Transverse colon (tissue), 4 donors: ENCODE data around the gene NLRP5. TPM values are rescaled to one million over a fixed set of nuclear protein-coding genes. Genes with fewer than 3 reads are reported as not detected.

Source experiments
- DNase-seq: peaks from one replicate; pipeline ENCODE4 v3.0.0-alpha.2; 2019
- H3K27ac ChIP-seq, 4 donors: fragments of 200-600 bp; sonication (generic); 2 replicates each; pipeline ENCODE4 v1.5.1; 2016 to 2018; ENCODE audit warnings: inconsistent platforms in 4 of 4
- H3K27me3 ChIP-seq: fragments of 200-600 bp; sonication (generic); 2 replicates; pipeline ENCODE4 v1.5.1; 2017; ENCODE audit warnings: inconsistent platforms
- H3K36me3 ChIP-seq, 4 donors: fragments of 200-600 bp; sonication (generic); 2 replicates each; pipeline ENCODE4 v1.5.1; 2017 to 2019; ENCODE audit warnings: inconsistent platforms in 4 of 4
- H3K4me1 ChIP-seq, 4 donors: fragments of 200-600 bp; sonication (generic); 2 replicates each; pipeline ENCODE4 v1.5.1; 2017 to 2020; ENCODE audit warnings: inconsistent platforms in 4 of 4
- H3K4me3 ChIP-seq, 4 donors: fragments of 200-600 bp; sonication (generic); 1 replicate in 1 of 4; 2 replicates in 3 of 4; pipeline versions ENCODE4 v1.5.1 to v1.6.1; 2017 to 2019; ENCODE audit warnings: inconsistent platforms in 4 of 4
- H3K9me3 ChIP-seq, 2 donors: fragments of 200-600 bp; sonication (generic); 2 replicates each; pipeline ENCODE4 v1.5.1; 2017 to 2019; ENCODE audit warnings: inconsistent platforms in 2 of 2
- EP300 ChIP-seq: sonication (generic); formaldehyde crosslinking; IDR thresholded peaks from one replicate; pipeline ENCODE4 v1.6.1; 2017; ENCODE audit warnings: antibody characterized with exemption, low read depth
- POLR2A ChIP-seq: fragments of 450-650 bp; IDR thresholded peaks from one replicate; pipeline ENCODE4 v1.6.1; 2016; ENCODE audit warnings: antibody characterized with exemption, mild to moderate bottlenecking, moderate library complexity
- POLR2AphosphoS5 ChIP-seq, 3 donors: sonication (generic); formaldehyde crosslinking; IDR thresholded peaks; one replicate each; pipeline ENCODE4 v1.6.1; 2016; ENCODE audit warnings: antibody characterized with exemption in 3 of 3
- WGBS, 2 donors: methylation state at CpG; one replicate each; pipeline ENCODE4 v1.1.5; 2018; ENCODE audit warnings: low coverage in 1 of 2; 5-methylcytosine and 5-hydroxymethylcytosine counted together
- in situ Hi-C, 4 donors: fragments of 200-750 bp; cut with MboI; loops; one replicate each; pipeline versions ENCODE4 v1.15.0 to v1.15.1; 2017; ENCODE audit warnings: low sequenced_read_pairs in 3 of 4, low pct_ligation_motif_present in 1 of 4, low pct_unique_long_range_greater_than_20kb in 1 of 4
- intact Hi-C: fragments of 100-400 bp; cut with DNase I; formaldehyde crosslinking; loops from one replicate; pipeline ENCODE4 v1.15.1; 2023; ENCODE audit warnings: low total_unique reads
- total RNA-seq, 4 donors: library from RNA; depleted of rRNA; stranded (reverse); fragments of >200 nt; gene quantifications; one replicate each; pipeline ENCODE4 v1.1.0, GENCODE V29; 2016
- TF ChIP-seq, protein P1 (sequence below), 5 experiments: fragments of 200-600 bp in 3 of 5; fragments of 450-650 bp in 2 of 5; sonication (generic) in 3 of 5; IDR thresholded peaks; 1 replicate in 2 of 5; 2 replicates in 3 of 5; pipeline ENCODE4 v1.5.1; 2016 to 2017; ENCODE audit warnings: antibody characterized with exemption in 5 of 5, inconsistent platforms in 3 of 5, mild to moderate bottlenecking in 2 of 5, moderate library complexity in 1 of 5

The NLRP5 gene
- total RNA-seq, 4 donors from 2014 or later, result not detected

DNA sequence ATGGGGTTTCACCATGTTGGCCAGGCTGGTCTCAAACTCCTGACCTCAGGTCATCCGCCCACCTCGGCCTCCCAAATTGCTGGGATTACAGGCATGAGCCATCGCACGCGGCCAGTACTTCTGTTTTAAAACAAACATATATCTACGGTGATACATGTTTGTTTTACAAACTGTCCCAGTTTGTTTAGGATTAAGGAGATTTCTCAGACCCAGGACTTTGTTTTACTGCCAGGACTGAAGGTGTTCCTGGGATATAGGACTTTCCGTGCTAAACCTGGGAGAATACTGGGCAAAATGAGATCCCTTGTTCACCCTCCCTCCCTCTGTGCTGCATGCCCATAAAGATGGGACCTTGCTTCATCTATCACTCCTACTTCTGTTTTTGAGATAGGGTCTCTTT lies 30.1 kb upstream of the NLRP5 start:
- TF ChIP-seq EP300, result no peak
- TF ChIP-seq POLR2A, result no peak
- TF ChIP-seq, protein P1, sequence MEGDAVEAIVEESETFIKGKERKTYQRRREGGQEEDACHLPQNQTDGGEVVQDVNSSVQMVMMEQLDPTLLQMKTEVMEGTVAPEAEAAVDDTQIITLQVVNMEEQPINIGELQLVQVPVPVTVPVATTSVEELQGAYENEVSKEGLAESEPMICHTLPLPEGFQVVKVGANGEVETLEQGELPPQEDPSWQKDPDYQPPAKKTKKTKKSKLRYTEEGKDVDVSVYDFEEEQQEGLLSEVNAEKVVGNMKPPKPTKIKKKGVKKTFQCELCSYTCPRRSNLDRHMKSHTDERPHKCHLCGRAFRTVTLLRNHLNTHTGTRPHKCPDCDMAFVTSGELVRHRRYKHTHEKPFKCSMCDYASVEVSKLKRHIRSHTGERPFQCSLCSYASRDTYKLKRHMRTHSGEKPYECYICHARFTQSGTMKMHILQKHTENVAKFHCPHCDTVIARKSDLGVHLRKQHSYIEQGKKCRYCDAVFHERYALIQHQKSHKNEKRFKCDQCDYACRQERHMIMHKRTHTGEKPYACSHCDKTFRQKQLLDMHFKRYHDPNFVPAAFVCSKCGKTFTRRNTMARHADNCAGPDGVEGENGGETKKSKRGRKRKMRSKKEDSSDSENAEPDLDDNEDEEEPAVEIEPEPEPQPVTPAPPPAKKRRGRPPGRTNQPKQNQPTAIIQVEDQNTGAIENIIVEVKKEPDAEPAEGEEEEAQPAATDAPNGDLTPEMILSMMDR (IDR thresholded peaks at IDR 0.05), result no peak
- no peak for TF ChIP-seq POLR2AphosphoS5 (IDR thresholded peaks at IDR 0.05)
- H3K4me1 ChIP-seq, result no peaks in the 10 kb centered on the region
- intact Hi-C loops (no loop called here), in situ Hi-C loops (no loop called here)
- H3K9me3 ChIP-seq, result no peaks in the 10 kb centered on the region
- no peaks in the 10 kb centered on the region for H3K36me3 ChIP-seq
- H3K4me3 ChIP-seq, result no peak overlapping the region
- 85 to 100% methylated on average over 2 to 7 of the region's 7 CpGs for WGBS, 2 donors
- H3K27me3 ChIP-seq, result no peaks in the 10 kb centered on the region
- H3K27ac ChIP-seq, result no peak overlapping the region
- no peak for DNase-seq

- no peaks in the 10 kb centered on the region for H3K27me3 ChIP-seq
- no peaks in the 10 kb centered on the region for H3K36me3 ChIP-seq
- TF ChIP-seq, protein P1 (IDR thresholded peaks at IDR 0.05), result no peak
- TF ChIP-seq EP300 (no peak), POLR2A (no peak), POLR2AphosphoS5 (IDR thresholded peaks at IDR 0.05) (no peak)
- intact Hi-C loops (no loop called here), in situ Hi-C loops (no loop called here)
- H3K27ac ChIP-seq, result no peak overlapping the region
- no peaks in the 10 kb centered on the region for H3K4me1 ChIP-seq
- WGBS, 2 donors, result 27 to 37% methylated on average over 3 to 4 of the region's 4 CpGs
- no peak overlapping the region for H3K4me3 ChIP-seq
- no peak for DNase-seq
- no peaks in the 10 kb centered on the region for H3K9me3 ChIP-seq
These were observed 28.2 kb upstream of the NLRP5 start for GRCh38 chr19:55958356-55958755.

GRCh38 chr19:55959996-55960675 lies 26.4 kb upstream of the NLRP5 start:
- DNase-seq, result no peak
- in situ Hi-C loops, result no loop called here
- Histone ChIP-seq H3K4me1 (no peaks in the 10 kb centered on the region), H3K36me3 (no peaks in the 10 kb centered on the region), H3K4me3 (no peak overlapping the region), H3K9me3 (no peaks in the 10 kb centered on the region), H3K27ac (no peak overlapping the region), H3K27me3 (no peaks in the 10 kb centered on the region)
- intact Hi-C loops, result no loop called here
- 81 to 87% methylated on average over 4 to 6 of the region's 6 CpGs for WGBS, 2 donors
- no peak for TF ChIP-seq POLR2AphosphoS5 (IDR thresholded peaks at IDR 0.05)
- TF ChIP-seq, protein P1 (IDR thresholded peaks at IDR 0.05), result no peak
- no peak for TF ChIP-seq POLR2A
- TF ChIP-seq EP300, result no peak

GRCh38 chr19:55962186-55962585 lies 24.4 kb upstream of the NLRP5 start:
- intact Hi-C loops, result no loop called here
- WGBS, 2 donors, result 80 to 95% methylated on average over 2 to 9 of the region's 10 CpGs

More at GRCh38 chr19:55962186-55962585, 24.4 kb upstream of the NLRP5 start:
- in situ Hi-C loops, result no loop called here
- no peak overlapping the region for H3K27ac ChIP-seq
- no peak for DNase-seq
- no peaks in the 10 kb centered on the region for H3K9me3 ChIP-seq
- no peaks in the 10 kb centered on the region for H3K27me3 ChIP-seq
- TF ChIP-seq POLR2A (no peak), EP300 (no peak), POLR2AphosphoS5 (IDR thresholded peaks at IDR 0.05) (no peak)
- TF ChIP-seq, protein P1 (IDR thresholded peaks at IDR 0.05), result no peak
- H3K4me3 ChIP-seq, result no peak overlapping the region
- no peaks in the 10 kb centered on the region for H3K4me1 ChIP-seq
- no peaks in the 10 kb centered on the region for H3K36me3 ChIP-seq
